Osteoblast (primary cell): ENCODE measurements around the gene ZNF613. TPM values are rescaled to one million over a fixed set of nuclear protein-coding genes. Genes with fewer than 3 reads are reported as not detected.

Source experiments
- DNase-seq: peaks from one replicate; pipeline ENCODE4 v3.0.0; 2011; ENCODE audit warnings: low spot score, mixed read lengths; ENCODE audit not compliant: insufficient read length; ENCODE audit errors: missing footprints
- H2AFZ ChIP-seq: 2 replicates; pipeline ENCODE4 v1.6.0; 2011; ENCODE audit warnings: mild to moderate bottlenecking, low read length
- H3K27ac ChIP-seq: 2 replicates; pipeline ENCODE4 v1.5.1; 2011; ENCODE audit warnings: mild to moderate bottlenecking, low read depth, low read length, moderate library complexity
- H3K27me3 ChIP-seq: 2 replicates; pipeline ENCODE4 v1.6.0; 2012; ENCODE audit warnings: mild to moderate bottlenecking, control low read depth, inconsistent platforms, low read length, moderate library complexity; ENCODE audit not compliant: insufficient read depth
- H3K36me3 ChIP-seq: 2 replicates; pipeline ENCODE4 v1.5.1; 2011; ENCODE audit warnings: mild to moderate bottlenecking, low read length, control low read depth, moderate library complexity; ENCODE audit not compliant: insufficient read depth
- H3K4me1 ChIP-seq: 2 replicates; pipeline ENCODE4 v1.5.1; 2011; ENCODE audit warnings: mild to moderate bottlenecking, low read length, control low read depth, moderate library complexity; ENCODE audit not compliant: insufficient read depth
- H3K4me2 ChIP-seq: 2 replicates; pipeline ENCODE4 v1.6.0; 2011; ENCODE audit warnings: mild to moderate bottlenecking, low read length; ENCODE audit not compliant: insufficient read depth
- H3K4me3 ChIP-seq: fragments of 200-600 bp; sonication (generic); 3 replicates; pipeline ENCODE4 v1.5.1; 2012; ENCODE audit warnings: mild to moderate bottlenecking, low read length, inconsistent platforms; ENCODE audit not compliant: insufficient read depth
- H3K79me2 ChIP-seq: 2 replicates; pipeline ENCODE4 v1.6.0; 2012; ENCODE audit warnings: mild to moderate bottlenecking, low read length, control low read depth, inconsistent platforms; ENCODE audit not compliant: insufficient read depth
- H3K9me3 ChIP-seq: 2 replicates; pipeline ENCODE4 v1.5.1; 2011; ENCODE audit warnings: low read depth, low read length, control low read depth
- H4K20me1 ChIP-seq: 2 replicates; pipeline ENCODE4 v1.6.0; 2012; ENCODE audit warnings: mild to moderate bottlenecking, low read length, control low read depth; ENCODE audit not compliant: insufficient read depth
- total RNA-seq: library from RNA; depleted of rRNA; stranded (reverse); fragments of >200 nt; gene quantifications from 2 replicates; pipeline ENCODE4 v1.2.3, GENCODE V29; 2012
- TF ChIP-seq, protein P1 (sequence below): IDR thresholded peaks from 2 replicates; pipeline ENCODE4 v1.5.1; 2011; ENCODE audit warnings: mild to moderate bottlenecking, low read depth, low read length, moderate library complexity; ENCODE audit errors: extremely low read depth

The ZNF613 gene
- total RNA-seq, 1 donor, result 6.5 TPM

DNA sequence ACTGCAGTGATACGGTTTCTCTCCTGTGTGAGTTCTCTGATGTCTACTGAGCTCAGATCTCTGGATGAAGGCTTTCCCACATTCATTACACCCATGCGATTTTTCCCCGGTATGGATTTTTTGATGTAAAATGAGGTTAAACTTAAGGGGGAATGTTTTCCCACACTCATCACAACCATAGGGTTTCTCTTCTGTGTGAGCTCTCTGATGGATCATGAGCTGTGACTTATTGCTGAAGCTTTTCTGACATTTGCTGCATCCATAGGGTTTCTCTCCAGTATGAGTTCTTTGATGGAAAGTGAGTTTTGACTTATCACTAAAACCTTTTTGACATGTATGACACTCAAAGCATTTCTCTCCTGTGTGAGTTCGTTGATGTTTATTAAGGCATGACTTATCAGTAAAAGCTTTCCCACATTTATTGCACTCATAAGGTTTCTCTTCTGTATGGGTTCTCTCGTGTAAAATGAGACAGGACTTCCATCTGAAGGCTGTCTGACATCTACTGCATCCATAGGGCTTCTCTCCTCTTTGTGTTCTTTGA is 11.9 kb upstream of the ZNF613 start:
- no peak for DNase-seq
- Histone ChIP-seq H2AFZ (no peak overlapping the region), H3K4me1 (no peaks in the 10 kb centered on the region), H3K27ac (no peak overlapping the region), H3K27me3 (no peaks in the 10 kb centered on the region), H4K20me1 (no peaks in the 10 kb centered on the region), H3K9me3 (peaks cover 19% of the 10 kb centered on the region), H3K36me3 (no peaks in the 10 kb centered on the region), H3K79me2 (no peaks in the 10 kb centered on the region), H3K4me3 (no peak overlapping the region), H3K4me2 (no peak overlapping the region)
- TF ChIP-seq, protein P1, sequence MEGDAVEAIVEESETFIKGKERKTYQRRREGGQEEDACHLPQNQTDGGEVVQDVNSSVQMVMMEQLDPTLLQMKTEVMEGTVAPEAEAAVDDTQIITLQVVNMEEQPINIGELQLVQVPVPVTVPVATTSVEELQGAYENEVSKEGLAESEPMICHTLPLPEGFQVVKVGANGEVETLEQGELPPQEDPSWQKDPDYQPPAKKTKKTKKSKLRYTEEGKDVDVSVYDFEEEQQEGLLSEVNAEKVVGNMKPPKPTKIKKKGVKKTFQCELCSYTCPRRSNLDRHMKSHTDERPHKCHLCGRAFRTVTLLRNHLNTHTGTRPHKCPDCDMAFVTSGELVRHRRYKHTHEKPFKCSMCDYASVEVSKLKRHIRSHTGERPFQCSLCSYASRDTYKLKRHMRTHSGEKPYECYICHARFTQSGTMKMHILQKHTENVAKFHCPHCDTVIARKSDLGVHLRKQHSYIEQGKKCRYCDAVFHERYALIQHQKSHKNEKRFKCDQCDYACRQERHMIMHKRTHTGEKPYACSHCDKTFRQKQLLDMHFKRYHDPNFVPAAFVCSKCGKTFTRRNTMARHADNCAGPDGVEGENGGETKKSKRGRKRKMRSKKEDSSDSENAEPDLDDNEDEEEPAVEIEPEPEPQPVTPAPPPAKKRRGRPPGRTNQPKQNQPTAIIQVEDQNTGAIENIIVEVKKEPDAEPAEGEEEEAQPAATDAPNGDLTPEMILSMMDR, result no peak

- no peak for DNase-seq
- Histone ChIP-seq H4K20me1 (no peaks in the 10 kb centered on the region), H3K36me3 (no peaks in the 10 kb centered on the region), H2AFZ (no peak overlapping the region), H3K79me2 (no peaks in the 10 kb centered on the region), H3K9me3 (peaks cover 20% of the 10 kb centered on the region), H3K4me2 (no peak overlapping the region), H3K4me1 (no peaks in the 10 kb centered on the region), H3K4me3 (no peak overlapping the region), H3K27me3 (no peaks in the 10 kb centered on the region), H3K27ac (no peak overlapping the region)
- TF ChIP-seq, protein P1, result no peak
Observed at GRCh38 chr19:51916167-51916566, 11.1 kb upstream of the ZNF613 start.

DNA sequence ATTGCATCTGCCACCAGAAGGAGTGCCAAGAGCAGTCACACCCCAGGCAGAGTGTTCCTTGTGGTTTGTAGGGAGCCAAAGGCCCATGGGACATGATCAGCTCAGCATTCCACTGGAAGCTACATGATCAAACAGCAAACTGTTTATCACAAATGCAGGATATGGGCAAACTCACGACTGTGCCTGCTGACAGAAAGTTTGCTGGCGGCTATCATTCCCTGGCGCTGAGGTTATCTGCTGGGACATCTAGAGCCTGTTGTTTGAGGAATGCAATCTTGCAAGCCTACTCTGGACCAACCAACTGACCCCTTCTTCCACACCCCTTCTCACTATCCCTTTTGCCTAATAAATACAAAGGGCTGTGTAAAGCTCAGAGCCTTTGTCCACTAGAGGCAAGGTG is 7.7 kb upstream of the ZNF613 start:
- Histone ChIP-seq H3K27me3 (no peaks in the 10 kb centered on the region), H3K79me2 (no peaks in the 10 kb centered on the region), H3K27ac (no peak overlapping the region), H3K9me3 (peaks cover 29% of the 10 kb centered on the region), H3K4me2 (no peak overlapping the region), H2AFZ (no peak overlapping the region), H3K4me1 (no peaks in the 10 kb centered on the region), H3K36me3 (no peaks in the 10 kb centered on the region), H4K20me1 (no peaks in the 10 kb centered on the region), H3K4me3 (no peak overlapping the region)
- no peak for DNase-seq
- TF ChIP-seq, protein P1, result no peak

GRCh38 chr19:51921949-51922348 is 5.3 kb upstream of the ZNF613 start:
- Histone ChIP-seq H3K4me2 (no peak overlapping the region), H3K27ac (no peak overlapping the region), H4K20me1 (no peaks in the 10 kb centered on the region), H2AFZ (no peak overlapping the region), H3K79me2 (no peaks in the 10 kb centered on the region), H3K36me3 (no peaks in the 10 kb centered on the region), H3K4me3 (no peak overlapping the region), H3K27me3 (no peaks in the 10 kb centered on the region), H3K4me1 (peaks cover 4% of the 10 kb centered on the region), H3K9me3 (peaks cover 19% of the 10 kb centered on the region)
- no peak for DNase-seq
- TF ChIP-seq, protein P1, result no peak
